Kidney tubule cell (primary cell): ENCODE results near the gene RPS6KA2.
"Not testable (repeated sequence)": the region's sequence is repeated elsewhere in the genome, so short reads cannot be mapped to it uniquely, and the experiment has no call there.

Source experiments
- DNase-seq: peaks from one replicate; pipeline ENCODE4 v3.0.0-alpha.2; 2018; ENCODE audit warnings: low spot score

Gene RPS6KA2

GRCh38 chr6:166591961-166592520 lies 35.0 kb downstream of the RPS6KA2 start:
- DNase-seq: no peak

DNA sequence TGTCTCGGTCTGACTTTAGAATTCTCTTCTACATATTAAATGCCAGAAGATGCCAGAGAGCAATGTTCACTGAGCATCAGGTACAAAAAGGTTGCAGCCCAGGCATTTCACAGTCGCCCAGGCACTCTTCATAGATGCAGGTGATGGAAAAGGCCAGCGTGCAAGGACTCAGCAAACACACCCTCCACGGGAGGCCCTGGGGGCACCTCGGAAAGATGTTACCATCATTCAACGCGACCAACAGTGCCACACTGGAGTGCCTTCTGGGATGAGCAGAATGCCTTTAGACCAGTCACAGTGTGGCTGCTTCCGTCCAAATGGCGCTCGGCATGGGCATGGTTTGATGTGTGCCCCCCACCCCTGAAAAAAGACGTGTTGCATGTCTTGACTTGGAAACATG lies 36.0 kb downstream of the RPS6KA2 start:
- DNase-seq: no peak

DNA sequence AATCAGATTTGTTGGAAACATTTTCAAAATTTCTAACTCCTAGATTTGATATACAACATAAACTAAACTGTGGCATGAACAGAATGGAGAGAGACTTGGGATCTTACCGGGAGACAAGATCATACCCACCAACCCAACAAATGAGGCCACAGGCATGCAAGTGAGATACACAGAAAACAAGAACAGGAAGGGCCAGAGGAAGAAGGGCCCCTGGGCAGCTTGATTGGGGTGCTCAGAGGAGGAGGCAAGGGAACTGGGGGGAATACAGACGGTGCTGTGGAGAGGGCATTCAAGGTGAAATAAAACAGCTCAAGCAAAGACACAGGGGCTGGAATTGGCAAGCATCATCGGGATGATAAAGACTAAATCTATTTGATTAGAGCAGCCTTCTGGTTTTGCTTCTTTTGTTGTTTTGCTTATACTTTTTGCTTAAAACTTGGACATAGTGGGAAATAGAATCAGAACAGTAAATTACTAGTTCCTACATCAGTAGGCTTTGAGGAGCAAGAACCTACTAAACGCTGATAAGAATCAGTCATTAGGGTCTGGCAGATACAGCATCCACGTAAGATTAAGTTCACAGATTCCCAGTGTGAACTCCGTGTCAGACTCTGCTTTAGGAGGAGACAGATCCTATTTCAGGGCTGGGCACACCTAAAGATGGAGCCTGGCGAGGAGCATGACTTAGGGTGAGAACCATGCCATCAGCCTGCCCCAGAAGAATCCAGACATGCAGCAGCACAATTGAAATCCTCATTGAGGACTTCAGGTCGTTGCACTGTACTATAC lies 37.1 kb downstream of the RPS6KA2 start:
- no peak for DNase-seq

DNA sequence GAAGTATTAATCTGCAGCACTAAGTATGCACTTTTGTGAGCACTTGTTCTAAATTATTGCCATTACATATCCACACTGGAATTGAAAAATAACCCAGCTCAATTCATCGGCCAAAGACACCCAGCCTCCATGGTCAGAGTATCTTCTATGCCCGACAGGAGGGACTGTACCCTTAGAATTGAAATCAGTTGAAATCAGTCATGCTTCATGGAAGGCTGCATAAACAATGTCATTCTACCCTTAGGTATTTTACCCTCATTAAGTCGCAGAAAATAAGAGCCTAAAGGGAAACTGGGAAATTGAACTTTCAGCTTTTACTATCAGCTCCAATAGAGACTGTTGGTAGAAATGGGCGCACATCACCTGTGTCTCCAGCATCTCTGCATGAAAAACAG lies 37.7 kb downstream of the RPS6KA2 start:
- DNase-seq: peak; percentile 44

- DNase-seq: peak; percentile 53
Observed at GRCh38 chr6:166588691-166589336, 38.2 kb downstream of the RPS6KA2 start.

GRCh38 chr6:166587631-166588413 lies 39.2 kb downstream of the RPS6KA2 start:
- DNase-seq: no peak

- peak; percentile 36 for DNase-seq
Observed at GRCh38 chr6:166586424-166587156, 40.5 kb downstream of the RPS6KA2 start, which contains the start of gene RAMACL. RAMACL (minus strand) TSS chr6:166586678; CDS start chr6:166586477, 201 bp downstream.

DNA sequence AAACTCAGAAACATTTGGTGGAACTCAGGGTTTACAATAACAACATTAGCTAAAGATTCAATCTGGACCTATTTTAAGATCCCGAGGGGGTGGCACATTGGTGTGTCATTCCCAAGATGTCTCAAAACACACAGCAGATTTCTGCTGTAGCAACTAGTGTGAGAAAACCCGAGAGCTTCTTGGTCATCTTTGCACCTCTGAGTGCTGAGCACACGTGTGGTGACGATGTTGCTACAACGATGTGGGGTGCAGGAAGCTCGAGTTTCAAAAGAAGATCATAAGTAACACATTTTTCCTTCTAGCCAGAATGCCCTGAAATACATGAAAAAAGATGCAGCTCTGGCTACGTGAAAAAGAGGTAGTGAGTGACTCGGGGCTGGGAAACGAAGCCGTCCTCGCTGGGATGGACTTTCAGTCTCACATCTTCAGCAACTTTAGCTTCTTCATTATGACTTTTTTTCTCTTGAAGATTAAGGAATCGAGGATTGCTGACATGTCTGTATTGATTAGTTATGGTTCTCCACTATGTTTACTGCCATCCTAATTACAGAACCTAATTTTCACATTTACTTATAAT lies 42.1 kb downstream of the RPS6KA2 start:
- no peak for DNase-seq

- no peak for DNase-seq
Observed at GRCh38 chr6:166584155-166584554, 42.9 kb downstream of the RPS6KA2 start.

GRCh38 chr6:166583230-166583965 lies 43.7 kb downstream of the RPS6KA2 start:
- no peak for DNase-seq

GRCh38 chr6:166582258-166582657 lies 44.8 kb downstream of the RPS6KA2 start:
- no peak for DNase-seq

- DNase-seq: not testable (repeated sequence)
Observed at GRCh38 chr6:166581801-166582200, 45.2 kb downstream of the RPS6KA2 start.

DNA sequence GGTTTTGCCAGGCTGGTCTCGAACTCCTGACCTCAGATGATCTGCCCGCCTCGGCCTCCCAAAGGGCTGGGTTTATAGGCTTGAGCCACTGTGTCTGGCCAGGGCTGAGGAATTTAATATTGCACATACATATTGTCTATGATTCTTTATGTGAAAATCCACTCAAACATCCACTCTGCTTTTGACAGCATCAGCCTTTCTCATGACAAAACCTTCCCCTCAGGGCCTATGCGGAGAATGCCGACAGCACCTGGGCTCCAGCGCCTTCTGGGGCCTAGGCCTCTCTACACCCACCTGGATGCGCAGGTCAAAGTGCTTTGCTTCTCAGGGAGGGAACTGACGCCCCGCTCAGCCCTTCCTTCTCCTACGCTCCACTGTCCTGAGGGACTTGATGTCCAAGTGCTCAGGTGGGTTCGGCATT lies 46.0 kb downstream of the RPS6KA2 start:
- DNase-seq: no peak

DNA sequence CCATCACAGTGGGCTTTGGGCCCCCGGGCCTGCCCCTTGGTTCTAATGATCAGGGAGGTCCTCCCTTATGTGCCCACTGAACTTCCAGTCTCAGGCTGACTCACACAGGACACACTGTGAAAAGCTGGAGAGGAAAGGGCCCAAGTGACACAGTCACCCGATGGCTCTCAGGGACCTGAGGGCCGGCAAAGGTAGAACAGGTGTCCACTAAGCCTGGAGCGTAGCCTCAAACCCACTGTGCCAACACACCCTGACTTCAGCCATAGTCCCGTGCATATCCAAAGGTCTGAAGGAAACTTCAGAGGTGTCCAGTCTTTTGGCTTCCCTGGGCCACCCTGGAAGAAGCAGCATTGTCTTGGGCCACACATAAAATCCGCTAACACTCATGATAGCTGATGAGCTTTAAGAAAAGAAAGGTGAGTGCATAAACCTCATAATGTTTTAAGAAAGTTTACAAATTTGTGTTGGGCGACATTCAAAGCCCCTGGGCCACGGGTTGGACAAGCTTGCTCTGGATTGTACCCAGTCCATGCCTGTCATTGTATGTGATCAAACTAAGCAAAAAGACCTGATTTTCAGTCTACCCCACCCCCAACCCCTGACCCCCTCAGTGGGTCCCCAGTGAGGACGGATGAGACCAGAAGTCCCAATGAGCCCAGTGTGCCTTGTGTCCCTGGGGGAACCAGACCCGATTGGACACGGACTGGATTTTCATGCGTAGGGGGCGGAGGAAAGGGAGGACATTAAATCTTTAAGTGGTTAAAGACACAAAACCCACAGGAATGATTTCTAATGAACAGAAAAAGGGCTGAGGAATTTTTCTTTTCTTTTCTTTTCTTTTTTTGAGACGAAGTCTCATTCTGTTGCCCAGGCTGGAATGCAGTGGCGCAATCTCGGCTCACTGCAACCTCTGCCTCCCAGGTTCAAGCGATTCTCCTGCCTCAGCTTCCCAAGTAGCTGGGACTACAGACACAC lies 46.7 kb downstream of the RPS6KA2 start:
- no peak for DNase-seq

- DNase-seq: no peak
Observed at GRCh38 chr6:166579237-166579850, 47.7 kb downstream of the RPS6KA2 start.

DNA sequence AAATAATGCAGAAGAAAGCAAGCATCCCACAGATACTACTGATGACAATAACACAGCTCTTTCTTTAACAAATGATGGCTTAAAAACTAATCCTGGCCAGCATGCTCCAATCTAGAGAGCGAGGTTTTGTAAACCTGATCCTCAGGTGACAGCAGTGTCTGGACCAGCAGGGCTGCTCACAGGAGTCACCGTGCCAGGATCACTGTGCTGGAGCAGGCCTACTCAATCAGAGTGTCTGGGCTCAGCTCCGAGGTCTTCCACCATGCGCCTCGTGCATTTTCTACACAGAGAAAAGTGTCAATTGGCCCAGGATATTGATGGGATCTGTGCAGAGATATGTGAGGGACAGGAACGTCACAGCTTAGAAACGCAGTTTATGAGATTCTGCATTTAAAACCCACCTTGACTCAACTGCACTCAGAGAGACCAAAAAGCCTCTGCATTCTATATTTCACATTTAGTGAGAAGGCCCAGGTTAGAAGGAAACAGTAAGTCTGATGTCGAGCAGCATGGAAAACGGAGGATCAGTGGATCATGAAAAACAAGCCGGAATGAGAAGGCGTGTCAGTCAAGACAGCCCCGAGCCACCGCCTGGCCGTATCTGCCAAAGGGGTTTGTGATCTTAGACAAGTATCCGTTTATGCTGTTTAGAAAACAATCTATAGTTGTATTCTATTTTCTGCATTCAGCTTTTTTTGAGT lies 48.4 kb downstream of the RPS6KA2 start:
- no peak for DNase-seq

DNA sequence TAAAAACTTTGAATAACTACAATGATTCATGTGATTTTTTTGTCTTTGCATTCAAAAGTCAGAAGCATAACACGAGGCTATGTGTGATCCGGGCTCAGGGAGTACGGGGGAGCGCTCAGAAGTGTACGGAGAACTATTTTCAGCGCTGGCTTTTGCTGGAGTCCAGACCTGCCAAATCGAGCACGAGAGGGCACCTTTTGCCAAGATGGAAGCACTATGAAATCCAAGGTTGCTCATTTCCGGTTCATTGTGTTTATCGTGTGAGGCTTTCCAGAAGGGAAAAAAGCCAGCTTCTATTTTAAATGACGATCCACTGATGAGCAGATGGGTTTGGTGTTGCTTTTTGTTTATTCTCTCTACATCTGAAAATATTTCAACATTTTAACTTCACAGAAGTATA lies 51.8 kb downstream of the RPS6KA2 start:
- no peak for DNase-seq

DNA sequence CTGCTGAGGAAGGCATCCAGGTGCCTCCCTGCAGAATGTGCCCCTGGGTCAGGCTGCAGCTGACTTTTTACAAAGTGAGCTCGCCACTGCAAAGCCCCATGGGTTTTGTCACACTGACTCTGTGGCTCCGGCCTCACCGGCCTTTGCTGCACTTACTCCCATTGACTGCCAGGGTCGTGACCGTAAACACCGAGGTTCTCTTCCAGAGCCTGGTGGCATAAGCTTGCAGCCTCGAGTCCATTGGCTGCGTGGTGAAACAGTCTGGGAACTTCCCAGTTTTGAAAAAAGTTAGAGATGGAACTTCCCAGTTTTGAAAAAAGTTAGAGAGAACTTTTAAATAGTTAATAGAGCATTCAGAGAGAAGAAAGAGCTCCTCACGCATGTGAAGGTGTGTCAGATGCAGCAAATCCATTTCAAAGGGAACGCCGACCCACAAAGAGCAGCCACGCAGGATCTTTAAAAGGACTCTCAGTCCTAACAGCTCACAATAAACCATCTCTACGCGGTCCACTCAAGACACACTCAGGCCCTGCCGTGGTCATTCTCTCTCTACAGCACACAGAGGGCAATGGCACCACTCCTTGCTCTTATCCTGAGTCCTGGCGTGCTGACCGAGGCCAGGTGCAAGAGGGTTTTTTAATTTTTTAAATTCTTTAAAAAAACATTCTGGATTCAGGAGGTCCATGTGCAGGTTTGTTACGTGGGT lies 53.4 kb downstream of the RPS6KA2 start:
- DNase-seq: no peak
